ENCODE results near the gene RELB.
"Not testable (repeated sequence)": the region's sequence is repeated elsewhere in the genome, so short reads cannot be mapped to it uniquely, and the experiment has no call there.

The RELB gene

DNA sequence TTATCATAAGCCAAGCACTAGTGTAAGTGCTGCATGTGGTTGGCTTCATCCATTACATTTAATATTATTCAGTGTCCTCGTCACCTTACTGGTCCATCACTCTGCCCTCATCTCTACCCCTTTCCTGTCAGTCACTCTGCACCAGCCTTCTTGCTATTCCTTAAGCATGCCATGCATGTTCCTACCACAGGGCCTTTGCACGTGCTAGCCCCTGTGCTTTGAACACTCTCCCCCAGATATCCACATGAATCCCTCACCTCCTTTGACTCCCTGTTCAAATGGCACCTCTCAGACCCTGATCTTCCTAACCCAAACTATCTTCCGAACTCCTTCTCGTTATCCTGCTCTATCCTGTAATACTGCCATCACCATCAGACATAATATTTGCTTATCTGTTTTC, 3.2 kb upstream of the RELB start:
- TF ChIP-seq, protein P1, sequence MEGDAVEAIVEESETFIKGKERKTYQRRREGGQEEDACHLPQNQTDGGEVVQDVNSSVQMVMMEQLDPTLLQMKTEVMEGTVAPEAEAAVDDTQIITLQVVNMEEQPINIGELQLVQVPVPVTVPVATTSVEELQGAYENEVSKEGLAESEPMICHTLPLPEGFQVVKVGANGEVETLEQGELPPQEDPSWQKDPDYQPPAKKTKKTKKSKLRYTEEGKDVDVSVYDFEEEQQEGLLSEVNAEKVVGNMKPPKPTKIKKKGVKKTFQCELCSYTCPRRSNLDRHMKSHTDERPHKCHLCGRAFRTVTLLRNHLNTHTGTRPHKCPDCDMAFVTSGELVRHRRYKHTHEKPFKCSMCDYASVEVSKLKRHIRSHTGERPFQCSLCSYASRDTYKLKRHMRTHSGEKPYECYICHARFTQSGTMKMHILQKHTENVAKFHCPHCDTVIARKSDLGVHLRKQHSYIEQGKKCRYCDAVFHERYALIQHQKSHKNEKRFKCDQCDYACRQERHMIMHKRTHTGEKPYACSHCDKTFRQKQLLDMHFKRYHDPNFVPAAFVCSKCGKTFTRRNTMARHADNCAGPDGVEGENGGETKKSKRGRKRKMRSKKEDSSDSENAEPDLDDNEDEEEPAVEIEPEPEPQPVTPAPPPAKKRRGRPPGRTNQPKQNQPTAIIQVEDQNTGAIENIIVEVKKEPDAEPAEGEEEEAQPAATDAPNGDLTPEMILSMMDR (IDR thresholded peaks at IDR 0.05; ENCODE audit: extremely low read depth, missing control alignments), result no peak
- DNase-seq (ENCODE audit: low spot score), result no peak

DNA sequence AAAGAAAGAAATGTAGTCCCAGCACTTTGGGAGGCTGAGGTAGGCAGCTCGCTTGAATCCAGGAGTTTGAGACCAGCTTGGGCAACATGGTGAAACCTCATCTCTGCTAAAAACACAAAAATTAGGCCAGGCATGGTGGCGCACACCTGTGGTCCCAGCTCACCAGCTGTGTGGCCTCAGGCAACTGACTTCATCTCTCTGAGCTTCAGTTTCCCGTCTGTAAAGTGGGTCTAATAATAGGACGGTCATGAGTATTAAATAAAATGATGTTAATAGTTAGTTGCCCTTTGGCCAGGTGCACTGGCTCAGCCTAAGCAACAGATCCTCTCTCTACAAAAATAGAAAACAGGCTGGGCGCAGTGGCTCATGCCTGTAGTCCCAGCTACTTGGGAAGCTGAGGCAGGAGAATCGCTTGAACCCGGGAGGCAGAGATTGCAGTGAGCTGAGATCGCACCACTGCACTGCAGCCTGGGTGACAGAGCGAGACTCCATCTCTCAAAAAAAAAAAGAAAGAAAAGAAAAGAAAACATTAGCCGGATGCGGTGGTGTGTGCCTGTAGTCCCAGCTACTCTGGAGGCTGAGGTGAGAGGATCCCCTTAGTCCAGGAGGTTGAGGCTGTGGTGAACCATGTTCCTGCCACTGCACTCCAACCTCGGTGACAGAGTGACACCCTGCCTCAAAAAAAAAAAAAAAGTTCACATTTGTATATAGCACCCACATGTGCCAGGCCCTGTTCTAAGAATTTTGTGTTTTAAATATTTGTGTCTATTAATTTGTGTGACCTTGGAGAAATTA, 1.9 kb upstream of the RELB start:
- not testable (repeated sequence) for DNase-seq (ENCODE audit: low spot score)

DNA sequence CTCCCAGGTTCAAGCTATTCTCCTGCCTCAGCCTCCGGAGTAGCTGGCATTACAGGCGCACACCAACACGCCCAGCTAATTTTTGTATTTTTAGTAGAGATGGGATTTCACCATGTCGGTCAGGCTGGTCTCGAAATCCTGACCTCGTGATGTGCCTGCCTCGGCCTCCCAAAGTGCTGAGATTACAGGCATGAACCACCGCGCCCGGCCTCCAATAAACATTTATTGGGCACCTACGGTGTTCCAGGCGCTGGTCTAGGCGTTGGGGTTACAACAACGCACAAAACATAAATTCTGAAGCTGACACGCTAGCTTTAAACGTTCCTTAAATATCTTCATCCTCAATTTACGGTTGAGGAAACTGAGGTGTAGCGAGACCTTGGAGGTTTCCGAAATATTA, 599 bp upstream of the RELB start:
- not testable (repeated sequence) for DNase-seq (ENCODE audit: low spot score)

- TF ChIP-seq, protein P1 (IDR thresholded peaks at IDR 0.05; ENCODE audit: extremely low read depth, missing control alignments), result no peak
- no peak for DNase-seq (ENCODE audit: low spot score)
Measured at GRCh38 chr19:45003485-45003884, 2.2 kb downstream of the RELB start.

DNA sequence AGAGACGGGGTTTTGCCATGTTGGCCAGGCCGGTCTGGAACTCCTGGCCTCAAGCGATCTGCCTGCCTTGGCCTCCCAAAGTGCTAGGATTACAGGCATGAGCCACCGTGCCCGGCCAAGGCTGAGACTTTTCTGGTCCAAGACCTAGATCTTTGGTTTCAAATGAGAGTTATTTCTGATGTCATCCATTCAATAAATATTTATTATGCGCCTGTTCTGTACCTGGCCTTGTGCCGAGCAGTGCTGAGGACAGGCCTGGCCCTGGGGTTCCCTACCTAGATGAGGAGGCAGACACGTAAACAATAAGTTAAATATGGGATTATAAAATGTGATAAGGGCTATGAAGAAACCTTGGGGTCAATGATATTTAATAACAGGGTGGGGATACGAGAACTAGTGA, 4.5 kb downstream of the RELB start:
- TF ChIP-seq, protein P1 (IDR thresholded peaks at IDR 0.05; ENCODE audit: extremely low read depth, missing control alignments), result no peak
- DNase-seq (ENCODE audit: low spot score), result no peak

DNA sequence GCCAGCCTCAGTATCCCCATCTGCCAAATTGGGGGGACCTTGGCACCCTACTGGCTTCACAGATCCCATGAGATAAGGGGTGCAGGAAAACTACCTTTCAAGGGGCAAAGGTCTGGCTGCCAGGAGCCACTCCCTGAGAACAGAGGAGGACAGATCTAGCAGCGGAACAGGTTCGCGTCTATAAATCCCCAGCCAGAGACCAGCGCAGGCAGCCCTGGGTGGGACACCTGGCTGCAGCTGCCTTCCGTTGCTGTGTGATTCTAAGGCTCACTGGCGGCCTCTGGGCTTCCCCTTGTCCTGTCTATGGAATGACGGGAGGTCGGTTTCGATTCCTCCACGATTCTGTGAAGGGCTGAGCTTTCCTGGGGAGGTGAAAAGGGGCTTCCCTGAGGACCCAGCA, 7.3 kb downstream of the RELB start:
- TF ChIP-seq, protein P1 (IDR thresholded peaks at IDR 0.05; ENCODE audit: extremely low read depth, missing control alignments), result no peak
- DNase-seq (ENCODE audit: low spot score), result no peak

- DNase-seq (ENCODE audit: low spot score), result no peak
- TF ChIP-seq, protein P1 (IDR thresholded peaks at IDR 0.05; ENCODE audit: extremely low read depth, missing control alignments), result no peak
Measured at GRCh38 chr19:45009625-45010255, 8.5 kb downstream of the RELB start.

DNA sequence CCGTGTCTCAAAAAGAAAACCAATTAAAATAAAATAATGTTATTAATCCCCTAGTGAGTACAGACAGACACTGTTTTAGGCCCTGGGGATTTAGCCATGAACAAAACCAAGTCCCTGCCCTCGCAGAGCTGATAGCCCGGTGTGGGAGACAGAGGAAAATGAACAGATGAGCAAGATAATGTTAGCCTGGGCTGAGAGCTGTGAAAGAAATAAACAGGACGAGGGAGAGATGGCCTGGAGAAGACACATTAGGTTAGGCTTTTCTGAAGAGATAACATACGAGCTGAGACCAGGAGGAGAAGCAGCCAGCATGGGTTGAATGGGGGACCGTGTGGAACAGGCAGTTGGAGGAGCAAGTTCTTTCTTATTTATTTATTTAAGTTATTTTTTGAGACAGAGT, 9.0 kb downstream of the RELB start:
- TF ChIP-seq, protein P1 (IDR thresholded peaks at IDR 0.05; ENCODE audit: extremely low read depth, missing control alignments), result no peak
- no peak for DNase-seq (ENCODE audit: low spot score)
